Gastroesophageal sphincter (tissue), 4 donors: ENCODE results near the gene MEX3C. TPM values are rescaled to one million over a fixed set of nuclear protein-coding genes. Genes with fewer than 3 reads are reported as not detected.

Source experiments
- ATAC-seq: fragments of 150-250 bp; one replicate; pipeline ENCODE4 v1.9.1; 2016; ENCODE audit warnings: mild to moderate bottlenecking, moderate library complexity
- H3K27ac ChIP-seq, 4 donors: fragments of 200-600 bp; sonication (generic) in 3 of 4; 1 replicate in 3 of 4; 2 replicates in 1 of 4; pipeline ENCODE4 v1.5.1; 2016 to 2019
- H3K27me3 ChIP-seq: fragments of 200-600 bp; sonication (generic); one replicate; pipeline ENCODE4 v1.5.1; 2019
- H3K36me3 ChIP-seq, 2 donors: fragments of 200-600 bp; sonication (generic); one replicate each; pipeline ENCODE4 v1.5.1; 2019; ENCODE audit warnings: control low read depth in 1 of 2
- H3K4me1 ChIP-seq, 3 donors: fragments of 200-600 bp; sonication (generic); 1 replicate in 2 of 3; 2 replicates in 1 of 3; pipeline ENCODE4 v1.5.1; 2016 to 2019; ENCODE audit warnings: control low read depth in 2 of 3
- H3K4me3 ChIP-seq, 2 donors: fragments of 200-600 bp; sonication (generic); one replicate each; pipeline ENCODE4 v1.5.1; 2019; ENCODE audit warnings: mild to moderate bottlenecking in 1 of 2, moderate library complexity in 1 of 2
- H3K9me3 ChIP-seq, 3 donors: fragments of 200-600 bp; sonication (generic); one replicate each; pipeline ENCODE4 v1.5.1; 2017 to 2019; ENCODE audit warnings: control low read depth in 2 of 3
- EP300 ChIP-seq: sonication (generic); formaldehyde crosslinking; IDR thresholded peaks from one replicate; pipeline ENCODE4 v1.6.1; 2017; ENCODE audit warnings: antibody characterized with exemption, mild to moderate bottlenecking
- POLR2A ChIP-seq, 2 donors: fragments of 450-650 bp; IDR thresholded peaks; one replicate each; pipeline ENCODE4 v1.6.1; 2017; ENCODE audit warnings: antibody characterized with exemption in 2 of 2, mild to moderate bottlenecking in 2 of 2, moderate library complexity in 1 of 2
- POLR2AphosphoS5 ChIP-seq: sonication (generic); formaldehyde crosslinking; IDR thresholded peaks from one replicate; pipeline ENCODE4 v1.6.1; 2017; ENCODE audit warnings: antibody characterized with exemption
- WGBS, 2 donors: methylation state at CpG; one replicate each; pipeline ENCODE4 v1.1.5; 2018; ENCODE audit warnings: low coverage in 1 of 2; 5-methylcytosine and 5-hydroxymethylcytosine counted together
- total RNA-seq, 4 donors: library from RNA; depleted of rRNA; stranded (reverse); fragments of >200 nt; gene quantifications; one replicate each; pipeline ENCODE4 v1.1.0, GENCODE V29; 2016
- TF ChIP-seq, protein P1 (sequence below), 4 experiments: fragments of 200-600 bp in 2 of 4; fragments of 450-650 bp in 2 of 4; sonication (generic) in 1 of 4; IDR thresholded peaks; one replicate each; pipeline ENCODE4 v1.5.1; 2017 to 2019; ENCODE audit warnings: antibody characterized with exemption in 4 of 4, mild to moderate bottlenecking in 2 of 4, moderate library complexity in 2 of 4

The MEX3C gene
- total RNA-seq, 4 donors from 2014 or later = 24.7 to 35.2 (median 29.0) TPM

DNA sequence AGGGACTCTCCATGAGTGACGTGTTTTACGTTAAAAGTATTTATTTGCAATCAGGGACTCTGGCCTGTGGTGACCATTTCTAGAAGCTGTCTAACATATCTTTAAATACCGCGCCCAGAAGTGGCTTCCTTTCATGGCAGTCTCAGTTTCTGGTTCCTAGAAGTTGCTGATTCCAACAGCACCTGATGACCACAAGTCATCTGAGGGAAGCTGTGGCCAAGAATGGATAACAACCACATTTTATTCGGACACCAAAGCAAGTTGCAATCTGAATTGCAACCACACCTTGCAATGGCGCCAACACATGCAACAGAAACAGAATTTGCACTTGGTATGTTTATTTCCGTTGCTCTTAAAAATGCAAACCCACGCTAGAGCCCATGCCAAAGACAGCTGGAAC, 33.1 kb downstream of the MEX3C start:
- no peak for ATAC-seq
- no peak overlapping the region for H3K4me3 ChIP-seq
- no peaks in the 10 kb centered on the region for H3K27me3 ChIP-seq
- no peaks in the 10 kb centered on the region for H3K4me1 ChIP-seq
- TF ChIP-seq POLR2AphosphoS5 (no peak), EP300 (no peak), POLR2A (IDR thresholded peaks at IDR 0.05) (no peak)
- TF ChIP-seq, protein P1, sequence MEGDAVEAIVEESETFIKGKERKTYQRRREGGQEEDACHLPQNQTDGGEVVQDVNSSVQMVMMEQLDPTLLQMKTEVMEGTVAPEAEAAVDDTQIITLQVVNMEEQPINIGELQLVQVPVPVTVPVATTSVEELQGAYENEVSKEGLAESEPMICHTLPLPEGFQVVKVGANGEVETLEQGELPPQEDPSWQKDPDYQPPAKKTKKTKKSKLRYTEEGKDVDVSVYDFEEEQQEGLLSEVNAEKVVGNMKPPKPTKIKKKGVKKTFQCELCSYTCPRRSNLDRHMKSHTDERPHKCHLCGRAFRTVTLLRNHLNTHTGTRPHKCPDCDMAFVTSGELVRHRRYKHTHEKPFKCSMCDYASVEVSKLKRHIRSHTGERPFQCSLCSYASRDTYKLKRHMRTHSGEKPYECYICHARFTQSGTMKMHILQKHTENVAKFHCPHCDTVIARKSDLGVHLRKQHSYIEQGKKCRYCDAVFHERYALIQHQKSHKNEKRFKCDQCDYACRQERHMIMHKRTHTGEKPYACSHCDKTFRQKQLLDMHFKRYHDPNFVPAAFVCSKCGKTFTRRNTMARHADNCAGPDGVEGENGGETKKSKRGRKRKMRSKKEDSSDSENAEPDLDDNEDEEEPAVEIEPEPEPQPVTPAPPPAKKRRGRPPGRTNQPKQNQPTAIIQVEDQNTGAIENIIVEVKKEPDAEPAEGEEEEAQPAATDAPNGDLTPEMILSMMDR (IDR thresholded peaks at IDR 0.05) = no peak
- H3K9me3 ChIP-seq = no peaks in the 10 kb centered on the region
- no peak overlapping the region for H3K27ac ChIP-seq
- WGBS, 2 donors = 76 to 81% methylated on average over 7 to 8 of the region's 8 CpGs
- no peaks in the 10 kb centered on the region for H3K36me3 ChIP-seq

DNA sequence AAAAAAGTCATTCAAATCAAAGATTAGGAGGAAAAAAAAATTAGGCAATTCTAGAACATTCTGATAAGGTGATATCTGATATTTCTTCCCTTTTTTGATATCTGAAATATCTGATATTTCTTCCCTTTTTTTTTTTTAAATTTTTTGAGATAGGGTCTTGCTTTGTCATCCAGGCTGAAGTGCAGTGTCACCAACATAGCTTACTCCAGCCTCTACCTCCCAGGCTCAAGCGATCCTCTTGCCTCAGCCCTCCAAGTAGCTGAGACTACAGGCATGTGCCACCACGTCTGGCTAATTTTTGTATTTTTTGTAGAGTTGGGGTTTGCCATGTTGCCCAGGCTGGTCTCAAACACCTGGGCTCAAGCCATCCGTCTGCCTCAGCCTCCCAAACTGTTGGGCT, 33.9 kb downstream of the MEX3C start:
- no peak overlapping the region for H3K27ac ChIP-seq

DNA sequence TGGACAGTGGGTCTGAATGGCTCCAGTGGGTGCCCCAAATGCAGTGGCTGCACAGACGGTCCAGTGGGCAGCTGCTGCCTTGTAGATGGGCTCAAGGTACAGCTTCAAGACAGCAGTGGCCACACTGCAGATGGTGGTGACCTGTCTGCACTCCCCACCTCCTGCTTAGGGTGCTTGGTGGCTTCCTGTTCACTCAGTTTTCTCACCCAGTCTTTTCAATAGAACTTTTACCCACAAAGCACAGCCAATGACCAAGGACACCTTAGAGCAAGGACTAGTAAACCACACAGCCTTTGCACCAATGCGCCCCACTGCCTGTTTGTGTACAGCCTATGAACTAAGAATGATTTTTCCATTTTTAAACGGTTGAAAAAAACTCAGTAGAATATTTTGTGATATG, 34.9 kb downstream of the MEX3C start:
- H3K27me3 ChIP-seq = no peaks in the 10 kb centered on the region
- no peak overlapping the region for H3K27ac ChIP-seq
- no peak overlapping the region for H3K4me3 ChIP-seq
- no peaks in the 10 kb centered on the region for H3K9me3 ChIP-seq
- no peaks in the 10 kb centered on the region for H3K4me1 ChIP-seq
- TF ChIP-seq, protein P1 (IDR thresholded peaks at IDR 0.05) = no peak
- TF ChIP-seq POLR2AphosphoS5 (no peak), EP300 (no peak), POLR2A (IDR thresholded peaks at IDR 0.05) (no peak)
- no peaks in the 10 kb centered on the region for H3K36me3 ChIP-seq
- ATAC-seq = no peak
- WGBS, 2 donors = 71 to 79% methylated on average over 1 to 3 of the region's 3 CpGs

More for the DNA sequence above, 33.9 kb downstream of the MEX3C start:
- Histone ChIP-seq H3K27me3 (no peaks in the 10 kb centered on the region), H3K4me1 (no peaks in the 10 kb centered on the region), H3K36me3 (no peaks in the 10 kb centered on the region), H3K9me3 (no peaks in the 10 kb centered on the region), H3K4me3 (no peak overlapping the region)
- ATAC-seq = no peak
- TF ChIP-seq EP300 (no peak), POLR2A (IDR thresholded peaks at IDR 0.05) (no peak), POLR2AphosphoS5 (no peak)
- TF ChIP-seq, protein P1 (IDR thresholded peaks at IDR 0.05) = no peak
- 72 to 100% methylated on average over 2 to 3 of the region's 3 CpGs for WGBS, 2 donors

DNA sequence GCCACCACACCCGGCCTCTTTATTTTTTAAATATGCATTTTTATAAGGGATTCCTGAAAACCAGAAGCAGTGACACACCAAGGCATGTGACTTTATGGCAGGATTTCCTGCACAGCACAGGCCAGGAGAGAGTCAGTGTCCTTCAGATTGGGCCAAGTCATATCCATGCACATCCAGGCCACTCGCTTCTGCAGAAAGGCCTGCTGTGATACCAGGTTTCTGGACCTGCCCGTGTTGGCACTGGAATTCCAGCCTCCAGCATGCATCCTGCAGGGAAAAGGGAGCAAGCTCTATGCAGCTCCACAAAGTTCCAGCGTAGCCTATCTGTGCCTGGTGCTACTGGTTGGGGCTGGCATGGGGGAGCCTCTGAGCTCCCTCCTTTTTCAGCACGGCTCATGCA, 36.8 kb downstream of the MEX3C start:
- no peaks in the 10 kb centered on the region for H3K36me3 ChIP-seq
- H3K4me3 ChIP-seq = no peak overlapping the region
- TF ChIP-seq POLR2A (IDR thresholded peaks at IDR 0.05) (no peak), EP300 (no peak), POLR2AphosphoS5 (no peak)
- TF ChIP-seq, protein P1 (IDR thresholded peaks at IDR 0.05) = no peak
- H3K27me3 ChIP-seq = no peaks in the 10 kb centered on the region
- no peak overlapping the region for H3K27ac ChIP-seq
- H3K9me3 ChIP-seq = no peaks in the 10 kb centered on the region
- H3K4me1 ChIP-seq = no peaks in the 10 kb centered on the region
- no peak for ATAC-seq
- 71 to 95% methylated on average over 1 to 4 of the region's 5 CpGs for WGBS, 2 donors

DNA sequence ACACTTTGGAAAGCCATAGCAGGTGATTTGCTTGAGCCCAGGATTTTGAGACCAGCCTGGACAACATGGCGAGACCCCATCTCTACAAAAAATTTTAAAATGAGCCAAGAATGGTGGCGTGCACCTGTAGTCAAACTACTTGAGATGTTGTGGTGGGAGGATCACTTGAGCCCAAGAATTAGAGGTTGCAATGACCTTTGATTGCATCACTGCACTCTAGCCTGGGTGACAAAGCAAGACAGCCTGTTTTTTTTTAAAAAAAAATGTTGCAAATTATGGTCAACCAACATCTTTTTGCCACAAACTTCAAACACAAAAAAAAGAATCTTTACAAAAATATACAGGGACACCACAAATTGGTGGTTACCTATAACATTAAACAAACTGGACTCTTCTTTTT, 40.3 kb downstream of the MEX3C start:
- ATAC-seq = no peak
- Histone ChIP-seq H3K4me1 (no peaks in the 10 kb centered on the region), H3K27ac (no peak overlapping the region), H3K9me3 (no peaks in the 10 kb centered on the region), H3K4me3 (no peak overlapping the region), H3K36me3 (no peaks in the 10 kb centered on the region), H3K27me3 (peaks cover 3% of the 10 kb centered on the region)
- TF ChIP-seq POLR2AphosphoS5 (no peak), EP300 (no peak), POLR2A (IDR thresholded peaks at IDR 0.05) (no peak)
- TF ChIP-seq, protein P1 (IDR thresholded peaks at IDR 0.05) = no peak
- 96 to 100% methylated on average over 2 of the region's 2 CpGs for WGBS, 2 donors
